Mesendoderm (in vitro differentiated cells): Measurements from ENCODE around the gene SLC44A3.

Experiments
- DNase-seq: peaks from one replicate; pipeline ENCODE4 v3.0.0; 2013
- H2AK5ac ChIP-seq: 2 replicates; pipeline ENCODE4 v1.6.1; 2013; ENCODE audit warnings: low read length, inconsistent platforms
- H2BK120ac ChIP-seq: 2 replicates; pipeline ENCODE4 v1.6.1; 2013; ENCODE audit warnings: low read depth, mild to moderate bottlenecking, low read length, moderate library complexity, mixed read lengths
- H2BK15ac ChIP-seq: replicated peaks from 2 replicates; pipeline ENCODE4 v1.6.1; 2013; ENCODE audit warnings: low read depth, mild to moderate bottlenecking, moderate library complexity
- H2BK5ac ChIP-seq: 2 replicates; pipeline ENCODE4 v1.6.1; 2013; ENCODE audit warnings: low read length, inconsistent platforms
- H3K18ac ChIP-seq: 2 replicates; pipeline ENCODE4 v1.6.1; 2013; ENCODE audit warnings: mild to moderate bottlenecking, low read length, mixed read lengths
- H3K23ac ChIP-seq: one replicate; pipeline ENCODE4 v1.6.1; 2013; ENCODE audit warnings: low read length
- H3K27ac ChIP-seq: 2 replicates; pipeline ENCODE4 v1.5.1; 2013; ENCODE audit warnings: low read depth, mild to moderate bottlenecking, inconsistent platforms, low read length, moderate library complexity
- H3K27me3 ChIP-seq: 2 replicates; pipeline ENCODE4 v1.6.1; 2013; ENCODE audit warnings: low read length, control low read depth, mild to moderate bottlenecking, inconsistent platforms; ENCODE audit not compliant: insufficient read depth, poor library complexity
- H3K36me3 ChIP-seq: 2 replicates; pipeline ENCODE4 v1.6.1; 2013; ENCODE audit warnings: low read length, inconsistent platforms; ENCODE audit not compliant: control insufficient read depth, insufficient read depth
- H3K4ac ChIP-seq: one replicate; pipeline ENCODE4 v1.6.1; 2013; ENCODE audit warnings: low read depth, mild to moderate bottlenecking, low read length, moderate library complexity
- H3K4me1 ChIP-seq: 2 replicates; pipeline ENCODE4 v1.6.1; 2013; ENCODE audit warnings: low read depth, low read length, inconsistent platforms; ENCODE audit not compliant: control insufficient read depth
- H3K4me2 ChIP-seq: 2 replicates; pipeline ENCODE4 v1.6.1; 2013; ENCODE audit warnings: low read length
- H3K4me3 ChIP-seq: 2 replicates; pipeline ENCODE4 v1.5.1; 2013; ENCODE audit warnings: mild to moderate bottlenecking, low read length
- H3K56ac ChIP-seq: one replicate; pipeline ENCODE4 v1.6.1; 2013; ENCODE audit warnings: low read length
- H3K79me1 ChIP-seq: 2 replicates; pipeline ENCODE4 v1.6.1; 2013; ENCODE audit warnings: low read length, inconsistent platforms
- H3K79me2 ChIP-seq: 2 replicates; pipeline ENCODE4 v1.6.1; 2013; ENCODE audit warnings: mild to moderate bottlenecking, low read length; ENCODE audit not compliant: control insufficient read depth, insufficient read depth
- H3K9ac ChIP-seq: 2 replicates; pipeline ENCODE4 v1.6.1; 2013; ENCODE audit warnings: low read length, inconsistent platforms
- H4K5ac ChIP-seq: one replicate; pipeline ENCODE4 v1.6.1; 2013; ENCODE audit warnings: low read length
- H4K8ac ChIP-seq: one replicate; pipeline ENCODE4 v1.6.1; 2013; ENCODE audit warnings: low read depth, mild to moderate bottlenecking, control low read depth, low read length, moderate library complexity
- WGBS: extraction: QIAGEN DNeasy Blood & Tissue Kit; methylation state at CpG from one replicate; pipeline ENCODE4 v1.1.7; 2013; ENCODE audit warnings: low lambda C conversion rate, missing lambda C conversion rate; ENCODE audit not compliant: insufficient coverage; ENCODE audit errors: extremely low coverage; 5-methylcytosine and 5-hydroxymethylcytosine counted together

SLC44A3 gene

GRCh38 chr1:94942171-94943128 is 122.3 kb downstream of the SLC44A3 start:
- no peak overlapping the region for H2BK15ac ChIP-seq
- no peaks in the 10 kb centered on the region for H3K79me2 ChIP-seq
- WGBS = no CpG with 5 or more reads among the region's 8 CpGs
- no peak overlapping the region for H4K8ac ChIP-seq
- H3K4me2 ChIP-seq = no peak overlapping the region
- H3K23ac ChIP-seq = no peak overlapping the region
- no peak overlapping the region for H3K56ac ChIP-seq
- H4K5ac ChIP-seq = no peak overlapping the region
- H2AK5ac ChIP-seq = no peak overlapping the region
- H3K9ac ChIP-seq = no peak overlapping the region
- H3K27me3 ChIP-seq = no peaks in the 10 kb centered on the region
- no peaks in the 10 kb centered on the region for H3K79me1 ChIP-seq
- no peaks in the 10 kb centered on the region for H3K36me3 ChIP-seq
- H2BK5ac ChIP-seq = no peak overlapping the region
- no peak for DNase-seq
- no peak overlapping the region for H2BK120ac ChIP-seq
- H3K18ac ChIP-seq = no peak overlapping the region
- no peak overlapping the region for H3K4me3 ChIP-seq
- no peaks in the 10 kb centered on the region for H3K4me1 ChIP-seq
- H3K27ac ChIP-seq = no peak overlapping the region
- H3K4ac ChIP-seq = no peak overlapping the region
